ENCODE data around the gene SPTAN1. TPM values are rescaled to one million over a fixed set of nuclear protein-coding genes. Genes with fewer than 3 reads are reported as not detected.

The SPTAN1 gene
- total and polyA plus RNA-seq, 2 of the 4 experiments (the other 2 are of a cell fraction): 275 to 327 TPM

GRCh38 chr9:128558431-128559310, 6.3 kb downstream of the SPTAN1 start (continued):
- TF ChIP-seq POLR2A (IDR thresholded peaks at IDR 0.05; ENCODE audit: low read depth, low read length): no peak
- TF ChIP-seq CEBPB (IDR thresholded peaks at IDR 0.05; ENCODE audit: low read depth, low read length): 0 out of 2 replicates have a peak, but pooled peaks have one; percentile 8
- peak; percentile 63; the same call in 1 of the 2 replicates for TF ChIP-seq MXI1 (IDR thresholded peaks at IDR 0.05; ENCODE audit: borderline replicate concordance, low read depth, low read length)

DNA sequence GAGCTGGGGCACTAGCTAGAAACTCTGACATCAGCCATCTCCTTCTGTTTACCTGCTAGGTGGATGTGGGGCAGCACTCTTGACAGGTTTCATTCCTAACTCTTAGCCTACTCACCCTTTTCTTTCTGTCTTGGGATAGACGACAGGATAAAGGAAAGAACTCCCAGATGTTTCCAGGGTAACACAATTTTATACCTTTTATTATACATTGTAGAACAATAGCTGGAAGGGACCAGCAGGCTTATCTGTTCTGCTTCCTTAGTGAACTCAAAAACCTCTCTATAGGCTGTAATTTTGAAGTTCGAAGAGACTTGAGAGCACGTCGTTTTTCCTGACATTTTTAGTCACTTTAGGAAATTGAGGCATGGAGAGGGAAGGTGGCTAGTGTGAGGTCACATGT, 13.2 kb downstream of the SPTAN1 start:
- Histone ChIP-seq H3K4ac (ENCODE audit: low read depth, low read length) (no peak overlapping the region), H2BK20ac (ENCODE audit: low read depth, low read length) (no peak overlapping the region), H3K9me3 (ENCODE audit: control insufficient read depth, insufficient read depth, low read length) (no peaks in the 10 kb centered on the region), H2BK5ac (ENCODE audit: low read depth, low read length, poor library complexity, severe bottlenecking) (no peak overlapping the region), H3K18ac (ENCODE audit: low read depth, low read length) (no peak overlapping the region), H2BK120ac (ENCODE audit: low read depth, low read length) (no peak overlapping the region), H4K91ac (ENCODE audit: insufficient read depth, low read depth, low read length) (no peak overlapping the region), H3K4me3 (ENCODE audit: insufficient read depth, low read depth, low read length) (no peak overlapping the region), H3K36me3 (ENCODE audit: control insufficient read depth, insufficient read depth, low read length) (peaks cover 30% of the 10 kb centered on the region), H3K23ac (ENCODE audit: low read depth, low read length) (no peak overlapping the region), H2BK15ac (ENCODE audit: low read depth, low read length) (no peak overlapping the region), H3K4me1 (ENCODE audit: control insufficient read depth, insufficient read depth, low read length) (peaks cover 3% of the 10 kb centered on the region; the same call in 1 of the 2 replicates), H4K20me1 (ENCODE audit: insufficient read depth, low read length) (peaks cover 65% of the 10 kb centered on the region), H3K27ac (ENCODE audit: insufficient read depth, low read length) (no peak overlapping the region), H2AK9ac (replicated peaks; ENCODE audit: low read depth, low read length, poor library complexity) (no peak overlapping the region), H2AFZ (replicated peaks; ENCODE audit: low read length, poor library complexity) (no peak overlapping the region), H3K56ac (ENCODE audit: extremely low read depth, insufficient read depth, low read length) (no peak overlapping the region), H2AK5ac (ENCODE audit: low read depth, low read length) (no peak overlapping the region), H3K79me1 (ENCODE audit: low read depth in 1 of 2, low read length in 2 of 2) (peaks cover 33 to 76% of the 10 kb centered on the region in 2 experiments), H3K14ac (replicated peaks; ENCODE audit: low read depth, low read length) (no peak overlapping the region), H3K9me1 (ENCODE audit: insufficient read depth, low read length) (peaks cover 11% of the 10 kb centered on the region), H3K4me2 (ENCODE audit: low read depth, low read length) (no peak overlapping the region), H4K8ac (ENCODE audit: low read depth in 2 of 2, low read length in 2 of 2) (no peak overlapping the region), H3K27me3 (ENCODE audit: control insufficient read depth, insufficient read depth, low read length) (no peaks in the 10 kb centered on the region), H4K5ac (ENCODE audit: low read depth, low read length) (no peak overlapping the region), H3K9ac (ENCODE audit: low read depth, low read length) (no peak overlapping the region)
- ChIA-PET CTCF (no interaction called here), POLR2A (ENCODE audit: unreplicated experiment) (no interaction called here)
- dilution Hi-C loops (cut with HindIII; ENCODE audit: low sequenced_read_pairs, unreplicated experiment): no loop called here
- no peak for TF ChIP-seq CTCF (conservative IDR thresholded peaks at IDR 0.05; ENCODE audit: low read depth, low read length)
- TF ChIP-seq, protein P1, sequence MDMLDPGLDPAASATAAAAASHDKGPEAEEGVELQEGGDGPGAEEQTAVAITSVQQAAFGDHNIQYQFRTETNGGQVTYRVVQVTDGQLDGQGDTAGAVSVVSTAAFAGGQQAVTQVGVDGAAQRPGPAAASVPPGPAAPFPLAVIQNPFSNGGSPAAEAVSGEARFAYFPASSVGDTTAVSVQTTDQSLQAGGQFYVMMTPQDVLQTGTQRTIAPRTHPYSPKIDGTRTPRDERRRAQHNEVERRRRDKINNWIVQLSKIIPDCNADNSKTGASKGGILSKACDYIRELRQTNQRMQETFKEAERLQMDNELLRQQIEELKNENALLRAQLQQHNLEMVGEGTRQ (IDR thresholded peaks at IDR 0.05; ENCODE audit: low read depth, low read length): no peak
- TF ChIP-seq CHD1 (IDR thresholded peaks at IDR 0.05; ENCODE audit: low read depth, low read length): no peak
- TF ChIP-seq FOS (IDR thresholded peaks at IDR 0.05; ENCODE audit: low read depth, low read length): no peak
- TF ChIP-seq, protein P2, sequence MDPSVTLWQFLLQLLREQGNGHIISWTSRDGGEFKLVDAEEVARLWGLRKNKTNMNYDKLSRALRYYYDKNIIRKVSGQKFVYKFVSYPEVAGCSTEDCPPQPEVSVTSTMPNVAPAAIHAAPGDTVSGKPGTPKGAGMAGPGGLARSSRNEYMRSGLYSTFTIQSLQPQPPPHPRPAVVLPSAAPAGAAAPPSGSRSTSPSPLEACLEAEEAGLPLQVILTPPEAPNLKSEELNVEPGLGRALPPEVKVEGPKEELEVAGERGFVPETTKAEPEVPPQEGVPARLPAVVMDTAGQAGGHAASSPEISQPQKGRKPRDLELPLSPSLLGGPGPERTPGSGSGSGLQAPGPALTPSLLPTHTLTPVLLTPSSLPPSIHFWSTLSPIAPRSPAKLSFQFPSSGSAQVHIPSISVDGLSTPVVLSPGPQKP (IDR thresholded peaks at IDR 0.05; ENCODE audit: borderline replicate concordance, low read depth, low read length): no peak
- no peak for TF ChIP-seq RAD21 (IDR thresholded peaks at IDR 0.05; ENCODE audit: low read length)
- no peak for TF ChIP-seq SMC3 (IDR thresholded peaks at IDR 0.05; ENCODE audit: low read depth, low read length)
- no peak for TF ChIP-seq RCOR1 (IDR thresholded peaks at IDR 0.05; ENCODE audit: insufficient replicate concordance, low read length)
- TF ChIP-seq BHLHE40 (IDR thresholded peaks at IDR 0.05; ENCODE audit: low read depth, low read length): no peak
- TF ChIP-seq NFE2L2 (IDR thresholded peaks at IDR 0.05; ENCODE audit: low read depth, low read length): no peak
- TF ChIP-seq CEBPB (IDR thresholded peaks at IDR 0.05; ENCODE audit: low read depth, low read length): no peak
- intact Hi-C loops (cut with micrococcal nuclease): no loop called here
- ATAC-seq (ENCODE audit: low read depth) (no peak), DNase-seq (no peak)
- WGBS, 2 experiments (ENCODE audit: extremely low coverage in 2 of 2, insufficient read length in 1 of 2): no CpG with 5 or more reads among the region's 4 CpGs
- BruUV-seq (replicated peaks): no TSS peak
- in situ Hi-C loops (cut with MboI; ENCODE audit: low sequenced_read_pairs): no loop called here
